Glomerular visceral epithelial cell (primary cell): ENCODE measurements around the gene PPA1.
"Not testable (repeated sequence)": the region's sequence is repeated elsewhere in the genome, so short reads cannot be mapped to it uniquely, and the experiment has no call there.

ENCODE experiments used
- DNase-seq: peaks from one replicate; pipeline ENCODE4 v3.0.0-alpha.2; 2016; ENCODE audit errors: extremely low spot score

The PPA1 gene

DNA sequence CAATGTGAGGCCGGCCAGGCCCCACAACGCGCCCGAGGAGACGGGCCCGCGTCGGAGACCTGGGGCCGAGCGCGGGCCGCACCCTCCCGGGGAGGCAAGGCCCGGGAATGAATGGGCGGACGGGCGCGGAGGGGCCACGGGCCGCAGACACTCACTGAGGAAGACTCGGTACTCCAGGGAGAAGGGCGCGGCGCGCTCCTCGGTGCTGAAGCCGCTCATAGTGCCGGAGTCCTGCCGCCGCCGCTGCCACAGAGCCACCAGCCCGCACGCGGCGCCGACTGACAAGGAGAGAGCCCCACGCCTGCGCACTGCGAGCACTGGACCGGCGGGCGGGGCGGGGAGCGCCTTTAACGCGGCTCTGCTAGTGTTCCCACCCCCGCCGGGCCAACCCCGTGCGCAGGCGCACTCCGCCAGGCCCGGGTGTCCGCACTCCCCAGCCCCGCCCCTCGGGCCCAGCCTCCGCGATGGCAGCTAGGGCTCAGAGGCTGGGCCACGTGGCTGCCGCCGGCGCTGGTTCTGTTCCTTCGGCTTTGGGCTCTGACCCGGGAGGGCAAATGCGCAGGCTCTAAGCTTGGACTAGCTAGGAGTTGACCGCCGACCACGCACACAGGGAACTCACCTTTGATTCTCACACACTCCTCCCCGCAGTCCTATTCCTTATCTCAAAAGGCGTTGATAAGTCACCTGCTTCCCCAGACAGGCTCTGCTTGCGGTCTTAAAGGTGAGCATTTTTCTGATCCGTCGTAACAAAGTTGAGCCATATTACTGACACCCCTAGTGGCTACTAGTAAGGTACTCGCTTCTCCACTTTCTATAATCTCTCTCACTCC is at the start of gene PPA1:
PPA1 (minus strand) TSS at position 321 of the 830 bp plus-strand sequence; CDS start at position 219, 102 bp downstream.
- DNase-seq: peak; percentile 97

DNA sequence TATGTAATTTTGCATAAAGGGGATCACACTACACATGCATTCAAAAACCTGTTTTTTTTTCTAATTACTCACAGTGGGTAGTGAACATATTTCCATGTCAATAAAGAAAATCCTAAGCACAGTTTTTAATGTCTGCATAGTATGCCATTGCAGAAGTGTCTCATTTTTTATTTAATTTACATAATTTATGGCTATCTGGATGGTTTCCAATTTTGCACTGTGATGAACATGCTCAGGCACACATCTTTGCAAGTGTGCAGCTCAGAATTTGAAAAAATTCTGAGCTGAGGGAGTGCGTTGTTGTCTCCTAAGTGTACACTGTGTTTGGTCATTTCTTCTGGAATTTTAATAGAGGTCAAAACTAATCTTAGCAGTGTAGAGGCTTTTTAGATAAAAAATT is 48.4 kb upstream of the PPA1 start:
- no peak for DNase-seq

DNA sequence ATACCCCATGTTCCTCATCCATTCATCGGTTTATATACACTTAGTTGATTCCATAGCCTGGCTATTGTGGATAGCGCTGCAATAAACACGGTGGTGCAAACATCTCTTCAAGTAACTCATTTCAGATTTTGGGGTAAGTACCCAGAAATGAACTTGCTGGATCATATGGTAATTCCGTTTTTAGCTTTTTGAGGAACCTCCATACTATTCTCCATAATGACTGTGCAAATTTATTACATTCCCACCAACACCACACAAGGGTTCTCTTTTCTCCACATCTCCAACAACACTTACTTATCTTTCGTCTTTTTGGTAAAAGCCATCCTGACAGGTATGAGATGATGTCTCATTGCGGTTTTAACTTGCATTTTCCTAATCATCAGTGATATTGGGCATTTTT is 46.9 kb upstream of the PPA1 start:
- DNase-seq: no peak

DNA sequence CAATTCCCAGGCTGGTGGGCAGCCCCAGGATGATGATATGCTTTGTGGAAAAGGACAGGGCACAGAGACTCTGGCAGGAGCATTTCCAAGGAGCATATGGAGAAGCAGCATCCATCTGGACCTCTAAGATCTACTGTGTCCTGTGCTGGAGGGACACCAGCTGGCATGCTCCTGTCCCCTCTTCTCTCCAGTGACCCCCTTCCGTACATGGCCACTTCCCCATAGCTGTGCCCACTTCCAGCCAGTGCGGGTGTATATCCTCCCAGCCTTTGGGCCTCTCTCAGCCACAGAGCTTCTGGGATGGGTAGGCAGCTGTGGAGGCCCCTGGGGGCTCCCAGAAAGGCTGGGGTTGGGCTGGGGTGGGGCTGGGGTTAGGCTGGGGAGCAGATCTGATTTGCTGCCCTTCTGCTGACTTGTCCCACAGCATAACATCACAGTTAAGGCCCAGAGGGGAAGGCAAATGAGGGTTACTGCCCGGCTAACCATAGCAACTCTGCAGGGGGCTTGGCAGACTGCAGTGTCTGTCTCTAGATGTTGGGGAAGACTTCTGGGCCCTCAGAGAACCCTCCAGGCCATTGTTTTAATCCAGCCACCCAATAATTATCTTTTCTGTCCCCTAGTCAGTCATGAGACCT is 44.3 kb upstream of the PPA1 start:
- no peak for DNase-seq

DNA sequence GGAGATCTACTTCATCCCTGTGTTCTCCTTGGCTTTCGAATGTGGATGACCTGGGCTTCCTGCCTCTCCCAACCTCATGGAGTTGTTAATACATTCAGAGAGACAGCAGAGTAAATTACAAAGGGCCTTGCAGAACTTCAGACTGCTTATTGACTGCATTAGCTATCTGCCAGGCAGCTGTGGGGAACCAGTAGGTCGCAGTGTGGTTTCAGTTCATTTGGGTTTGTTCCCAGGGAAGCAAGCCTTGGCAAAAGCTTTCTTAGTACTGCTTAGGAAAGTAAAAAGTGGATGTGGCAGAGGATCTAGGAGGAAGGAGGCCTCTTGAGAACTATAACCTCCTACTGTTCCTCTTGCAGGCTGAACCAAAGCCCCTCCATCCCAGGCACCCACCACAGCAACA is 41.4 kb upstream of the PPA1 start:
- no peak for DNase-seq

DNA sequence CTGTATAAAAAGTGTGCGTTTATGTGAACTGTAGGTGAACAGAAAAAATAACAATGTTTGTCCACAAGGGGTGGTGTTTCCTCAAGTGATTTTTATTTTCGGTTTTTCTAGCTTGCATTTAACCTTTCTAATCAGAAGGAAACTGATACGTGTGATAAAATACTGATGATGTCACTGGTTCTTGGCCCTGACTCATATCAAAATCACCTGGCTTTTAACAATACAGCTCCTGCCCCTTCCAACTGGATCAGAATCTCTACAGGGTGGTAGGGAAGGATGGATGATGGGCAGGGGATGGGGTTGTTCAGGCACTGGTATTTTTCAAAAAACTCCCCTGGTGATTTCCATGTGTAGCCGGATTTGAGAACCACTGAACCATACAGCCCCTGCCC is 39.7 kb upstream of the PPA1 start:
- peak; percentile 26 for DNase-seq

DNA sequence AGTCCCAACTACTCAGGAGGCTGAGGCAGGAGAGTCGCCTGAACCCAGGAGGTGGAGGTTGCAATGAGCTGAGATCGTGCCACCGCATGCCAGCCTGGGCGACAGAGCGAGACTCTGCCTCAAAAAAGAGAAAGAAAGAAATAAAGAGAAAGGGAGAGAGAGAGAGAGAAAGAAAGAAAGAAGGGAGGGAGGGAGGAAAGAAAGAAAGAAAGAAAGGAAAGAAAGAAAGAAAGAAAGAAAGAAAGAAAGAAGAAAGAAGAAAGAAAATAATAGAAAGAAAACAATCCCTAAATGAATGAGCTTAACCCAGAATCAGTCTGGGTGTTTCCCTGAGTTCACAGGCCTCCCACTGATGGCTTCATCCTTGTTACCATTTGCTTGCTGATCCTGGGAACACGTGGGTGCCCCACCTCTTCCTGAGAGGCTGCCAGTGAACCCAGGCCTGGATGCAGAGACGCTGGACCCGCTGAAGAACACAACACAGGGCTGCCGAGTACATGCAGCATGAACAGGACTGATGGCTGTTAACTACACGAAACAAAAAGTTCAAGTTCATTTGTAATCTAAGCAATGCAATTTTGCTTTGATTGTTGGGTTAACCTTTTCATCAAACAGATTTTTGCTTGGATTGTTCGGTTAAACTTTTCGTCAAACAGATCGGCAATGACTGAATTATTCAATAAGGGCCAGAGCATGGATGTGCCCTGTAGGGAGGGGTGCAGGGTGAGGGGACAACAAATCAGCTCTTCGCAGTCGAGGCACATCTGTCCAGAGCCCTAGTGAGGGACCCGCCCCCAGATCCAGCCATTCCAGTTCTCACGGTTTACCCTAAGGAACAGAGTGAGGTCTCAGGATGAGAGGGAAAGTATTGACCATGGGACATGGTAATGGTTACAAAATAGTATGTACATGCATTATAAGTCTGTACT is 39.0 kb upstream of the PPA1 start:
- no peak for DNase-seq

DNA sequence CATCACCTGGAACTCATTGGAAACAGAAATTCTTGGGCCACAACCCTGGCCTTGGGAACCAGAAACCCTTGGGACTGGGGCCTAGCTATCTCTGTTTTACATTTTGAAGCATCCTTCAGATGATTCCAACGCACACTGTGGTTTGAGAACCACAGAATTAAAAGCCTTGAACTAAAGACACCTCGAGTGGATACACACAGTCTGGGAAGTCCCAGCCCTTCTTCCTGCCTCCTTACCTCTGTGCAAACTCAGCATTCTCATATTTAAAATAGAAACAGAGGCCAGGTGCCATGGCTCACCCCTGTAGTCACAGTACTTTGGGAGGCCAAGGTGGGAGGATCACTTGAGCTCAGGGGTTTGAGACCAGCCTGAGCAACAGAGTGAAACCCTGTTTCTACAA is 37.7 kb upstream of the PPA1 start:
- DNase-seq: no peak

DNA sequence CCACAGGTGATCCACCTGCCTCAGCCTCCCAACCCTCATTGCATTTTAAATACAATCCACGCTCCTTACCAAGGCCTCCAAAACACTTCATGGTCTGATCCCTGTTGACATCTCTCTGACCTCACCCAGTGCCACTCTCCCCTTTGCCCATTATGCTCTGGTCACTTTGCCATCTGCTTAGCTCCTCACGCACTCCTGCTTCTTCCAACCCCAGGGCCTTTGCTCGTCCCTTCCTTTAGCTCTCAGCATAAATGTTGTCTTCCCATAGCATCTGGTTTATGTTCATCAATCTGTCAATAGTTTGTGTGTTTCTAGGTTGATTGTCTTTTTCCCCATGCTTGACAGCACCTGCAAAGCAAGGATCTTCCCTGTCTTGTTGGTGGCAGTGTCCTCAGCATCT is 36.5 kb upstream of the PPA1 start:
- DNase-seq: no peak

DNA sequence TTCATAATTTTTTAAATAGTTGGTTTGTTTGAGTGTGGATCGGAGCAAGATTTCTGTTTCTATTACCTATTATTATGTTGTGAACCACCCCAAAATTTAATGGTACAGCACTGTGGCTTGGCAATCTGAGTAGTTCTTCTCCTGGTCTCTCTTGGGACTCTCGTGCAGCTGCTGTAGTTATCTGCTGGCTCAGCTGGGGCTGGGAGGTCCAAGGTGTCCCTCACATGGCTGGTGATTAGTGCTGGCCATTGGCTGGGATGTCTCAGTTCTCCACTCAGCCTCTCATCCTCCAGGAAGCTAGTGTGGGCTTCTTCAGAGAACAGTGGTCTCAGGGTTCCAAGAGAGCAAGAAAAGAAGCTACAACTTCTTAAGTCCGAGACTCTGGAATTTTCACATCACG is 35.1 kb upstream of the PPA1 start:
- DNase-seq: no peak

DNA sequence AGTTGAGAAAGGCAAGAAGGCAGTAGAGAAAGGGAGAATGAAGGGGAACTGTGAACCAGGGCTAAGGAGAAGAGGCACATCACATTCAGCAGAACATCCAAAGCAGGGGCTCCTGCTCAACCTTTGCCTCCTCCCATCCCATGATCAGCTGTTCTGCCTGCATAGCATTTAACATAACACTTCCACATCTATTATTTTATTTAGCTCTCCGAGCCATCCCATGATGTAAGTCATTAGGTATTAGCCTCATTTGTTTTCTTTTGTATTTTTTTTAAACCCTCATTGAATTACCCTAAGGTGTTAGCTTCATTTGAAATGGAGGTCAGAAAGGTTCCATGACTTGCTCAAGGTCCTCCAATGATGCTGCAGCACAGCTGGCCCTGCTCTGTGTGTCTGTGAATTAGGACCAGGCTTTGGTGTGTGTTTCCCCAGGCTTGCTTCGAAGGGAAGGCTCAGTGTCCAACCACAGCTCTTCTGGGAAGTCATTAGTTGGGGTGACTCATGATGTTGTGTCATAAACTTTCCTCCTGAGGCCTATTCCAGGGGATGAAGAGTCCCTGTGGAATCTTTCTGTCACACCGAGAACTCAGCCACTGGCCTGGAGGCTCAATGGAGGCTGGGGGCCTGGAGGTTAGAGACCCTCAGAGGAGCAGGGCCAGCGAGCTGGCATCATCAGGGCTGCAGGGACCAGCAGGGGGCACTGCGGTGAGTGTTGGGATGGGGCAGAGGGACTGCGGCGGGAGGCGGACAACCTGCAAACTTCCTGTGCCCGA is 34.1 kb upstream of the PPA1 start:
- DNase-seq: peak; percentile 85

DNA sequence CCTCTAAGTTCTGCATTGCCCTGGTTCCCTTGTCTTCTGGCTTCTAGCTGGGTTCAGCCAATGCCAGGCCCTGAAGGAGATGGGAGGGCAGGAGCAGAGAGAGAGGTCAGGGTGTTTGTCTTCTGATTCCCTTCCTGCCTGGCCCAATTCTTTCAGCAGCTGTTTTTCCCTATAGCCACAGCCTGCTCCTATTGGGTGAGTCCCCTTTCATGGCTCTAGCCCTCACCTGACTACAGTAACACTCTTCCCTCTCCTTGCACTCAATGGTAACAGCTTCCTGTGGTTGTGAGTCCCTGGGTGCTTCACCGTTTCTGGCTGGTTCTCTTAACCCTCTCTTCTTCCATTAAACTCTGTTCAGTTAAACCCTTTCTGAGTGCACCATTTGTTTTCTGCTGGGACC is 33.5 kb upstream of the PPA1 start:
- no peak for DNase-seq

DNA sequence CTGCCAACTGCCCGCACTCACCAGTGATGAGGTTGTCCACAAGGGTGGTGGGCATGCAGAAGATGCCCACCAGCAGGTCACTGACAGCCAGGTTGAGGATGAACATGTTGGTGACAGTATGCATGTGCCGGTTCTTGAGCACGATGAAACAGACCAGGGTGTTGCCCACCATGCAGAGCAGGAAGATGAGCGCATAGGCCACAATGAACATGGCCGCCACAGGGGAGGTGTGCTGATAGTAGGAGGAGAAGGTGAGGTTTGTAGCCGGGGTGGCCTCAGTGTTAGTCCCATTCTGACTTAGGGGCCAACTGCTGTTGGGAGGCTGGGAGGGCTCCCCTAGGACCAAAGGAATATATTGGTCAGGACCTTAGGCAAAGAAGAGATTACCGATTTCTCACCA is 32.8 kb upstream of the PPA1 start:
- DNase-seq: no peak

DNA sequence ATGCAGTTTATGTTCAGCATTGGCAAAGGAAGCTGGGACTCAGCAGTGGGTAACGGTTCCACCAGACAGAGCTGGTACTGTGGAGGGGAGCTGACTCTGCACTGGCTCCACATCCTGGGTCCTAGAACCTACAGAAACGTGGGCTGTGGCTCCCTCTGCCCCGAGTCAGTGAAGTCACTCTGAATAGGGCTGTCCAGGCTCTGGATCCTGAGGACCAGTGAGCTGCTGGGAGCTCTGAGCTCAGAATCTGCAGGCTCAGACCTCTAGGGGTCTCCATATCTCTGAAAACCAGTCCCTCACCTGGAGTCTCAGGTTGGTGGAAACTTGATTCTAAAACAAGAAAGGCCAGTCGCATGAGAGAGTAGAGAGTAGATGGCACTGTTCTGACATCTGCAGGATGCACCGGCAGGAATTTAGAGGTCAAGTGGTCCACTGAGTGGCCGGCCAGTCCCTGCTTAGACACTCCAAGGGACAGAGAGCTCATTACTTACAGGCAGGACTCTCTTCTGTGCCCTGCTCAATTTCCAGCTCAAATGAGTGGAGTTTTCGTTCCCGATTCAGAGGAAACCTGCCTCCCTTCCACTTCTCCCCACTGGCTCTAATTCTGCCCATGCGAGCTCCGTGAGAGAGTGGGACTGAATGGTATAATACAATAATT is 31.9 kb upstream of the PPA1 start:
- no peak for DNase-seq

DNA sequence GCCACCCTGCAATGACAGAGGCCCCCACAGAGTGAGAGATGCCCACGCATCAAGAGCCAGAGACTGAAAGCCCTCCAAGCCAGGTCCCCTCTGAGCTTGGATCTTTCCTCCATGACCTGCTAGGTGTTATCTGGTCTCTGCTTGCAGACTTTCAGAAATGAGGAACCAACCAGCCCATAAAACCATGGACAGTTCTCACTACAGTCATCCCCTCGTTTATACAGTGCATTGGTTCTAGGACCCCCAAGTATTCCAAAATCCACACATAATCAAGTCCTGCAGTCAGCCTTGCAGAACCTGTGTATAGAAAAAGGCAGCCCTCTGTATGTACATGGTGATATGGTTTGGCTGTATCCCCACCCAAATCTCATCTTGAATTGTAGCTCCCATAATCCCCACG is 27.5 kb upstream of the PPA1 start:
- DNase-seq: no peak

DNA sequence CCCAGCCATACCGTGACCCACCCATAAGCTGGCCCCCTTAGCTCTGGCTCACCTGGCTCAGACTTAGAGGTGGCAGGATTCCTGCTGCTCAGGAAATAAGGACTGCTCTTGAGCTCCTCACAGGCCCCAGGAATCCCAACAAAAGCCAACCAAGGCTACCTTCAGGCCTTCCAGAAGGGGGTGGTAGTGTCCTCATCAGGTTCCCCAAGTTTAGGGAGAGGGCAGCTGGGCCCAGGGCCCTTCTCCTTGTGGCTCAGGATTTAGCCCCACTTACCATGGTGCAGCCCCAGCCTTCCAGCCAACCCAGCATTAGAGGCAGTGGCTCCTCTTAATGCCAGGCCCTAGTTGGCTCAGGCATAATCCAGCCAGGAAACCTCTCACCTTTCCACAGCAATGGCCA is 27.0 kb upstream of the PPA1 start:
- DNase-seq: no peak

DNA sequence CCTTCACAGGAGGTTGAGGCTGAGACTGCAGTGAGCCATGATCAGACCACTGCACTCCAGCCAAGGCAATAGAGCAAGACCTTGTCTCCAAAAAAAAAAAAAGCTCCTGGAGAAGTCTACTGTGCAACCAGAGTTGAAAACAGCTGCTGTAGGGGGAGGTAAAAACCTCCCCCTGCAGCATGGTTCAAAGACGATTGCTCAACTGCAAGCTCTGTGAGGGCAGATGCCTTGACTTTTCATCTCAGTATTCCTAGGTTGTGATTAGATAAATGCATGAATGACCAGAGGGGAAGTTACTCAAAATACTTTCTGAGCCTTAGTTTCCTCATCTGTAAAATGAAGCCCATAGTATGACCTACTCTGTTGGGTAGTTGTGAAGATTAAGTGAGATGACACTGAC is 25.0 kb upstream of the PPA1 start:
- no peak for DNase-seq

DNA sequence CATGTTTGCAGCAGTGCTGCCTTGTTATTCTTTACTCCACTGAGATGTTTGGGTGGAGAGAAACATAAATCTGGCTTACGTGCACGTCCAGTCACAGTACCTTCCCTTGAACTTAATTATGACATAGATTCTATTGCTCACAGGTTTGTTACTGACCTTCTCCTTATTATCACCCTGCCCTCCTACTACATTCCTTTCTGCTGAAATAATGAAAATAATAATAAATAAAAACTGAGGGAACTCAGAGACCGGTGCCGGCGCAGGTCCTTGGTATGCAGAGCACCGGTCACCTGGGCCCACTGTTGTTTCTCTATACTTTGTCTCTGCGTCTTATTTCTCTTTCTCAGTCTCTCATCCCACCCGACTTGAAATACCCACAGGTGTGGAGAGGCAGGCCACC is 24.6 kb upstream of the PPA1 start:
- not testable (repeated sequence) for DNase-seq

DNA sequence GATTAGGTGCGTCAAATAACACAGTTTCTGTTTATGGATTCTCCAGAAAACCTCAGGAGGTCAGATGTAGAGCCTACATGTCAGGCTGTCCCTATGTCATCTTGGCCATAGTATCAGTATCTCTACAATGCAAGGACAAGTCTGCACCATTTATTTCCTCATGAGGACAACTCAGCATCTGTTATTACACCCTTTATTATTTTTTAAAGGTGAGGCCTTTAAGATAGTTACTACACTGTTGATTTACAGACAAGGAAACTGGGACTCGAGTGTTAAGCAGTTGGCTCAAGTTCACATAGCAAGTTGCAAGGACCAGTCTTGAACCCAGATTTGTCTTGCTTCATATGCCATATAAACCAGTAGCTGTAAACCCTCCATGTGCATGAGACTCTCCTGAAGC is 23.2 kb upstream of the PPA1 start:
- no peak for DNase-seq

DNA sequence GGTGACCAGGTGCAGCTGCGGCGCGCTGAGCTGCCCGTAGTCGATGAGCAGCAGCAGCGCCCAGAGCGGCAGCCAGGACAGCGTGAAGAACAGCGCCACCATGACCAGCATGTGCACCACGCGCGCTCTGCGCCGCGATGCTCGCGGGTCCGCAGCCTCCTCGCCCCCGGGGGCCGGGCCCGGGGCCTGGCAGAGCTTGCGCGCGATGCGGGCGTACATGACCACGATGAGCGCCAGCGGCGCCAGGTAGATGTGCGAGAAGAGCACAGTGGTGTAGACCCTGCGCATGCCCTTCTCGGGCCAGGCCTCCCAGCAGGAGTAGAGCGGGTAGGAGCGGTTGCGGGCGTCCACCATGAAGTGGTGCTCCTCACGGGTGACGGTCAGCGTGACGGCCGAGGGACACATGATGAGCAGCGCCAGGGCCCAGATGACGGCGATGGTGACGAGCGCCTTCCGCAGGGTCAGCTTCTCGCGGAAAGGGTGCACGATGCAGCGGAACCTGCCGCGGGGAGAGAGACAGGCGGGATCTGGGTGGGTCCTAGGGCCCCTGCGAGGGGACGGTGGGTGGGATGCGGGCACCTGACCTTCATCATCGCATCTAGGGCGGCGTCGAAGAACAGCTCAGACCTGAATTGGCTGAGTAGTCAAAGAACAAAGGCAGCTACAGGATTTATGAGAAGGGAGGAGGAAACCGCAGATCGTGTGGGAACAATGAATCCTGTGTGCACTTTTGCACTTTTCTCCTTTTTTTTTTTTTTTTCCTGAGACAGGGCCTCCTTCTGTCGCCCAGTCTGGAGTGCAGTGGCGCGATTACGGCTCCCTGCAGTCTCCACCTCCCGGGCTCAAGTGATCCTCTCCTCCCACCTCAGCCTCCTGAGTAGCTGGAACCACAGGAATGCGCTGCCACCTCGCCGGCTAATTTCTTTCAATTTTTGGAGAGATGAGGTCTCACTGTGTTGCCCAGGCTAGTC is 22.4 kb upstream of the PPA1 start:
- peak; percentile 60 for DNase-seq
